ENCODE measurements around the gene KRTAP11-1.

GRCh38 chr21:30831194-30831765 lies 50.1 kb downstream of the KRTAP11-1 start:
- TF ChIP-seq ZNF274 (IDR thresholded peaks at IDR 0.05; ENCODE audit: low read depth, low read length) = no peak
- TF ChIP-seq YY1 (IDR thresholded peaks at IDR 0.05; ENCODE audit: insufficient read depth, insufficient read length) = no peak

All from NT2/D1 (cell line).